Measurements from ENCODE around the gene TUBA4B. TPM values are rescaled to one million over a fixed set of nuclear protein-coding genes. Genes with fewer than 3 reads are reported as not detected.
A peak's percentile ranks its signal among the peaks of the same experiment; 100 is the strongest.
"Not testable (repeated sequence)": the region's sequence is repeated elsewhere in the genome, so short reads cannot be mapped to it uniquely, and the experiment has no call there.

Gene TUBA4B
- total RNA-seq, 4 donors from 2014 or later, result not detected

DNA sequence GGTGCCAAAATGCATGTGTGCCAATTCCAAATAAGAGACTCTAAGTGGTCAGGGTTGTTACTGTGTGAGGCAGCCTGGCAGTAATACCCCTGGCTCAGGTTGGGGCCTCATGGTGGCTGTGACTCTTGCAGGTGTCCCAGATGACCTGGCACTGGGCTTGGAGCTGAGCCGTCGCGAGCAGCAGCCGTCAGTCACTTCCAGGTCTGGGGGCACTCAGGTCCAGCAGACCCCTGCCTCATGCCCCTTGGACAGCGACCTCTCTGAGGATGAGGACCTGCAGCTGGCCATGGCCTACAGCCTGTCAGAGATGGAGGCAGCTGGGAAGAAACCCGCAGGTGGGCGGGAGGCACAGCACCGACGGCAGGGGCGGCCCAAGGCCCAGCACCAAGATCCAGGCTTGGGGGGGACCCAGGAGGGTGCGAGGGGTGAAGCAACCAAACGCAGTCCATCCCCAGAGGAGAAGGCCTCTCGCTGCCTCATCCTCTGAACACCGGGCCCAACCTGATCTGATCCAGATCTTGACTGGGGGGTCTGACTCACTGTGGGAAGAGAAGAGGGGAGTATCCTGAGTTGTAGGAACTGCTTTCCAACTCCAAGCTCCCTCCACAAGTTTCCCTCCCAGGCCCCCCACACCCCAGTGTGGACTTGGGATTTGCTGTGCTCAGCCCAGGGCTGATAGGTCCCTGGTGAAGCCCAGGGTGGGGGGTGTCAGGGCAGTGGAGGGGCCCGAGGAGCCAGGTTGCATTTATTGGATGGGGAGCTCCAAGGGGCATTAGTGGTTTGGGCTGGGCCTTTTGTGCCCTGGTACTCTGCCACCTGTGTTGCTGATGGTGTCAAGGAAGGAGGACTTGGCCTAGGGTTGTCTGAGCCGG is 31.7 kb downstream of the TUBA4B start:
- Histone ChIP-seq H3K27me3 (no peaks in the 10 kb centered on the region), H3K36me3 (peaks cover 0 to 66% of the 10 kb centered on the region in 2 donors), H3K4me3 (no peak overlapping the region), H3K4me1 (peaks cover 0 to 70% (median 12%) of the 10 kb centered on the region in 3 donors), H3K27ac (peak overlapping the region in 2 of 4 donors; percentile 42 to 76), H3K9me3 (no peaks in the 10 kb centered on the region)
- no peak for ATAC-seq
- TF ChIP-seq EP300 (IDR thresholded peaks at IDR 0.05) (no peak), POLR2A (IDR thresholded peaks at IDR 0.05) (no peak), POLR2AphosphoS5 (IDR thresholded peaks at IDR 0.05) (no peak)
- TF ChIP-seq, protein P1, sequence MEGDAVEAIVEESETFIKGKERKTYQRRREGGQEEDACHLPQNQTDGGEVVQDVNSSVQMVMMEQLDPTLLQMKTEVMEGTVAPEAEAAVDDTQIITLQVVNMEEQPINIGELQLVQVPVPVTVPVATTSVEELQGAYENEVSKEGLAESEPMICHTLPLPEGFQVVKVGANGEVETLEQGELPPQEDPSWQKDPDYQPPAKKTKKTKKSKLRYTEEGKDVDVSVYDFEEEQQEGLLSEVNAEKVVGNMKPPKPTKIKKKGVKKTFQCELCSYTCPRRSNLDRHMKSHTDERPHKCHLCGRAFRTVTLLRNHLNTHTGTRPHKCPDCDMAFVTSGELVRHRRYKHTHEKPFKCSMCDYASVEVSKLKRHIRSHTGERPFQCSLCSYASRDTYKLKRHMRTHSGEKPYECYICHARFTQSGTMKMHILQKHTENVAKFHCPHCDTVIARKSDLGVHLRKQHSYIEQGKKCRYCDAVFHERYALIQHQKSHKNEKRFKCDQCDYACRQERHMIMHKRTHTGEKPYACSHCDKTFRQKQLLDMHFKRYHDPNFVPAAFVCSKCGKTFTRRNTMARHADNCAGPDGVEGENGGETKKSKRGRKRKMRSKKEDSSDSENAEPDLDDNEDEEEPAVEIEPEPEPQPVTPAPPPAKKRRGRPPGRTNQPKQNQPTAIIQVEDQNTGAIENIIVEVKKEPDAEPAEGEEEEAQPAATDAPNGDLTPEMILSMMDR (IDR thresholded peaks at IDR 0.05), result no peak
- 72% methylated on average over 2 of the region's 16 CpGs; no CpG with 5 or more reads in 1 of the 2 donors for WGBS, 2 donors (ENCODE audit: low coverage in 1 of 2)

DNA sequence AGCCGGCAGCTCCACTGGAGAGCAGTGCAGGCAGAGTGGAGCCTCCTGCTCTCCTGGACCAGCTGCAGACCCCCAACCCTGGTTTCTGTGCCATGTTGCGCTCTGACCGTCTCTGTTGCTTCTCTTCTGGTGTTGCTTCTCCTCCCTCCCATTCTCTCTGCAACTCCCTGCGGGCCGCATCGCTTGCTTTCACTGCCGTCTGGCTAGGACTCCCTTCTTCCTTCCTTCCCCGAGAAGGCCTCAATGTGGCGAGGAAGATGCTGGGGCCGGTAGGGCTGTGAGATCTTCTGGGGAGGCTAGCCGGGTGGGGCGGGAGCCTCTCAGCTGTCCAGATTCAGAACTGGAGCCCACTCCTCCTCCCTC is 32.3 kb downstream of the TUBA4B start:
- TF ChIP-seq POLR2AphosphoS5 (IDR thresholded peaks at IDR 0.05) (no peak), POLR2A (IDR thresholded peaks at IDR 0.05) (no peak), EP300 (IDR thresholded peaks at IDR 0.05) (no peak)
- TF ChIP-seq, protein P1 (IDR thresholded peaks at IDR 0.05), result no peak
- H3K4me3 ChIP-seq, result no peak overlapping the region
- H3K9me3 ChIP-seq, result no peaks in the 10 kb centered on the region
- peaks cover 0 to 70% (median 9%) of the 10 kb centered on the region in 3 donors for H3K4me1 ChIP-seq
- peaks cover 0 to 66% of the 10 kb centered on the region in 2 donors for H3K36me3 ChIP-seq
- no CpG with 5 or more reads among the region's 12 CpGs for WGBS, 2 donors (ENCODE audit: low coverage in 1 of 2)
- peak overlapping the region in 3 of 4 donors; percentile 25 to 76 (median 56) for H3K27ac ChIP-seq
- ATAC-seq, result no peak
- no peaks in the 10 kb centered on the region for H3K27me3 ChIP-seq

DNA sequence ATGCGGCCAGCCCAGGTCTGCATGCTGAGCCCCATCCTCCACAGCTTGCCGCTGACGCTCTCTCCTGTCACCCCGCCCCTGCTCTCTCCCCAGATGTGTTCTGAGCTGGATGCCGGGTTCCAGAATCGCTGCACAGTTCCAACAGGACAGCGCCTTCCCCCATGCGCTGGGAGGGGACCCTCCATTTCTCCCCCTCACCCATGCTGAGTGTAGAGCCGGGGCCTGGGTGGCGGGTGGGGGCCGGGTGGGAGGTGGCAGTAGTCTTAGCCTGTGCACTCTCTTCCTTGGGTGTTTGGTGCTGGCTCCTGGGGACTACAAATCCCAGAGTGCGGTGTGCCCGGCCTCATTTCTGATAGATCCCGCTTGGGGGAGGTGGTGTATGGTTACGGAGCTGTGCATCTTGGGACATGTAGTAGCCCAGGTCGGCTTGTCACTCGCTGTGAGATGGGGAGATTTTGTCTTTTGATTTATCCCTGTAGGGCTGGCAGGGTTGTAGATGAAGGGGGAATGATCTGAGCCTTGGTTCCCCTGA is 32.9 kb downstream of the TUBA4B start:
- H3K36me3 ChIP-seq, result peaks cover 0 to 60% of the 10 kb centered on the region in 2 donors
- ATAC-seq, result peak; percentile 43
- peak overlapping the region in 3 of 4 donors; percentile 25 to 76 (median 56) for H3K27ac ChIP-seq
- H3K4me1 ChIP-seq, result peaks cover 0 to 64% (median 6%) of the 10 kb centered on the region in 3 donors
- no CpG with 5 or more reads among the region's 17 CpGs for WGBS, 2 donors (ENCODE audit: low coverage in 1 of 2)
- no peak overlapping the region for H3K4me3 ChIP-seq
- H3K27me3 ChIP-seq, result no peaks in the 10 kb centered on the region
- H3K9me3 ChIP-seq, result no peaks in the 10 kb centered on the region
- TF ChIP-seq POLR2AphosphoS5 (IDR thresholded peaks at IDR 0.05), result no peak
- no peak for TF ChIP-seq EP300 (IDR thresholded peaks at IDR 0.05)
- TF ChIP-seq POLR2A (IDR thresholded peaks at IDR 0.05), result no peak
- TF ChIP-seq, protein P1 (IDR thresholded peaks at IDR 0.05), result no peak

DNA sequence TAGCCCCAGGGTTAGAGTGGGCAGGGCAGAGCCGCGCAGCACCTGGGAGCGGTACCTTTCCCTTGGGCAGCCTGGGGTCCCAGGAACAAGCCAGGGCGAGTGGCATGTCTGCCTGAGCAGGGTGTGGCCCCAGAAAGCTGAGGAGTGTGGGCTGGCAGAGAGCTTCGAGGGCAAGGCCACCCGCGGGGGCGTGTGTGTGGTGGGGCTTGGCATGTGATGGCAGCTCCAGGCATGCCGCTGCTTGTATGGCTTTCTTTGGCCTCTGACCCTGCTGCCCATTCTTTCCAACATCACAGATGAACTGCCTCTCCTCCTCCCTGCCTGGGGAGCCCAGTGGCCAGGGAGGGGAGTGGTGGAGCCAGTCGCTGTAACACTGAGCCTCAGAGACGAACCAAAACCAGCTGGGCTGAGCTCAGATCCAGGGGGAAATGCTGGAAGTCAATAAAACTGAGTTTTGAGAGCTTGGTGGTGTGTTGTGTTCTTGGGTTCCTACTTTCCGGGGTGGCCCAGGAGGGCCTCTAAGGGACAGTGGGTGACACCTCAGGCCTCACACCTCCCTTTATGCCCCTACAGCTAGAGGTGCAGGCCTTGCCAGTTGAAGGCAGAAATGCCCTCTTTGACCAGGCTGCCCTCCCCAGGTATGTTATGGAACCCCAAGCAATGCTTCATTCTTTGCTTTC is 33.5 kb downstream of the TUBA4B start:
- WGBS, 2 donors (ENCODE audit: low coverage in 1 of 2), result 52% methylated on average over 2 of the region's 12 CpGs; no CpG with 5 or more reads in 1 of the 2 donors
- Histone ChIP-seq H3K36me3 (peaks cover 0 to 53% of the 10 kb centered on the region in 2 donors), H3K4me1 (peaks cover 0 to 58% (median 6%) of the 10 kb centered on the region in 3 donors), H3K4me3 (no peak overlapping the region), H3K9me3 (no peaks in the 10 kb centered on the region), H3K27me3 (no peaks in the 10 kb centered on the region), H3K27ac (peak overlapping the region in 3 of 4 donors; percentile 25 to 76 (median 56))
- ATAC-seq, result no peak
- no peak for TF ChIP-seq POLR2AphosphoS5 (IDR thresholded peaks at IDR 0.05)
- TF ChIP-seq, protein P1 (IDR thresholded peaks at IDR 0.05), result no peak
- no peak for TF ChIP-seq EP300 (IDR thresholded peaks at IDR 0.05)
- no peak for TF ChIP-seq POLR2A (IDR thresholded peaks at IDR 0.05)

DNA sequence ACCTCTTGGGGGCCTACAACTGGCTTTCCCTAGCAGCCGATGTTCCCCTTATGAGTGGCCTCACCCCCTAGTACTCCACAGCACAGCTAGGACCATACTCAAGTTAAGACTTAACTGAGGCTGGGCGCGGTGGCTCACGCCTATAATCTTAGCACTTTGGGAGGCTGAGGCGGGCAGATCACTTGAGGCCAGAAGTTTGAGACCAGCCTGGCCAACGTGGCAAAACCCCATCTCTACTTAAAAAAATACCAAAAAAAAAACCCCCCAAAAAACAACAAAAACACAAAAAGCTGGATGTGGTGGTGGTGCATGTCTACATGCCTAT is 34.0 kb downstream of the TUBA4B start:
- Histone ChIP-seq H3K27ac (peak overlapping the region in 3 of 4 donors; percentile 25 to 76 (median 56)), H3K36me3 (peaks cover 0 to 48% of the 10 kb centered on the region in 2 donors), H3K4me1 (peaks cover 0 to 53% (median 6%) of the 10 kb centered on the region in 3 donors)
- WGBS, 2 donors (ENCODE audit: low coverage in 1 of 2), result no CpG with 5 or more reads among the region's 6 CpGs
- H3K27me3 ChIP-seq, ATAC-seq, H3K9me3 ChIP-seq, H3K4me3 ChIP-seq: not testable (repeated sequence)
